GM19328 (cell line): ENCODE measurements around the gene ANKRD2.
A peak's percentile ranks its signal among the peaks of the same experiment; 100 is the strongest.
"Not testable (repeated sequence)": the region's sequence is repeated elsewhere in the genome, so short reads cannot be mapped to it uniquely, and the experiment has no call there.

Source experiments
- ATAC-seq: cut with Tn5 transposase; IDR thresholded peaks from one replicate; pipeline ENCODE4 v1.9.1; 2021; ENCODE audit warnings: mild to moderate bottlenecking, moderate library complexity; ENCODE audit not compliant: unreplicated experiment

ANKRD2 gene

GRCh38 chr10:97572214-97572989 is at the start of gene ANKRD2:
ANKRD2 (plus strand) TSS chr10:97572779; CDS start chr10:97572789, 10 bp downstream.
- peak; percentile 76 for ATAC-seq

GRCh38 chr10:97522937-97523336 is 49.6 kb upstream of the ANKRD2 start:
- no peak for ATAC-seq

- no peak for ATAC-seq
Measured at GRCh38 chr10:97525086-97525485, 47.5 kb upstream of the ANKRD2 start.

GRCh38 chr10:97525683-97526110 is 46.9 kb upstream of the ANKRD2 start:
- no peak for ATAC-seq

- ATAC-seq = not testable (repeated sequence)
Measured at GRCh38 chr10:97528876-97529275, 43.7 kb upstream of the ANKRD2 start.

- no peak for ATAC-seq
Measured at GRCh38 chr10:97529685-97530465, 42.7 kb upstream of the ANKRD2 start.

- ATAC-seq = no peak
Measured at GRCh38 chr10:97531401-97531986, 41.1 kb upstream of the ANKRD2 start.

- no peak for ATAC-seq
Measured at GRCh38 chr10:97532935-97533671, 39.5 kb upstream of the ANKRD2 start.

- no peak for ATAC-seq
Measured at GRCh38 chr10:97533888-97534287, 38.7 kb upstream of the ANKRD2 start.

GRCh38 chr10:97534746-97535367 is 37.7 kb upstream of the ANKRD2 start:
- no peak for ATAC-seq

GRCh38 chr10:97537186-97537869 is 35.3 kb upstream of the ANKRD2 start:
- ATAC-seq = no peak

GRCh38 chr10:97538411-97538810 is 34.2 kb upstream of the ANKRD2 start:
- no peak for ATAC-seq

GRCh38 chr10:97538839-97539238 is 33.7 kb upstream of the ANKRD2 start:
- ATAC-seq = no peak

GRCh38 chr10:97539523-97540200 is 32.9 kb upstream of the ANKRD2 start:
- no peak for ATAC-seq

GRCh38 chr10:97540669-97541500 is 31.7 kb upstream of the ANKRD2 start:
- ATAC-seq = no peak

- no peak for ATAC-seq
Measured at GRCh38 chr10:97542169-97543024, 30.2 kb upstream of the ANKRD2 start.

- no peak for ATAC-seq
Measured at GRCh38 chr10:97543025-97543546, 29.5 kb upstream of the ANKRD2 start.
